Activated CD8-positive, alpha-beta memory T cell treated with anti-CD3 and anti-CD28 coated beads for 36 hours (primary cell): ENCODE measurements around the gene DTX4. TPM values are rescaled to one million over a fixed set of nuclear protein-coding genes. Genes with fewer than 3 reads are reported as not detected.

ENCODE experiments used
- CTCF ChIA-PET: fragments of 350-600 bp; sonication (Branson Sonifier 250); formaldehyde crosslinking; loops from one replicate; lab custom pipeline; 2021; ENCODE audit warnings: antibody characterized with exemption; lab: Charles Lee
- POLR2A ChIA-PET: fragments of 350-600 bp; sonication (Branson Sonifier 250); formaldehyde crosslinking; loops from one replicate; lab custom pipeline; 2021; ENCODE audit warnings: antibody characterized with exemption; lab: Charles Lee
- total RNA-seq, 2 experiments: library from RNA; stranded (reverse); gene quantifications; one replicate each; pipeline ENCODE4 v1.2.3, GENCODE V29; 2021

Gene DTX4
- total RNA-seq, 2 experiments from 2014 or later, result 0.08 TPM

DNA sequence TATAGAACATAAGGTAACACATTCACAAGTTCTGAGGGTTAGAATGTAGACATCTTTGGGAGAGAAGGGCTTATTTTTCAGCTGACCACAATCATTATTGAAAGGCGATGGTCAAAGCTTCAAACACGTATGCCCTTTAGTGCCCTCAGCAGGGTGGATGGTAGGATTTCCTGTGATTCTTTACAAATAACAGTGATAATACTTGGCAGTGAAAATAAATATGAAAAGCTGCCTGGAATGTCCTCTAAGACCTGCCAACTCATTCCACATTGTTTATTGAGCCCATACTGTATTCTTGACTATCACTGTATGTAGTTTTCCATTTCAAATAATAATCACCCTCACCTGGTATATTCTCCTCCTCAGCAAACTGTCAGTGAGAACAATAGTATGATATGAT, 54.5 kb downstream of the DTX4 start:
- ChIA-PET CTCF (no interaction called here), POLR2A (no interaction called here)

DNA sequence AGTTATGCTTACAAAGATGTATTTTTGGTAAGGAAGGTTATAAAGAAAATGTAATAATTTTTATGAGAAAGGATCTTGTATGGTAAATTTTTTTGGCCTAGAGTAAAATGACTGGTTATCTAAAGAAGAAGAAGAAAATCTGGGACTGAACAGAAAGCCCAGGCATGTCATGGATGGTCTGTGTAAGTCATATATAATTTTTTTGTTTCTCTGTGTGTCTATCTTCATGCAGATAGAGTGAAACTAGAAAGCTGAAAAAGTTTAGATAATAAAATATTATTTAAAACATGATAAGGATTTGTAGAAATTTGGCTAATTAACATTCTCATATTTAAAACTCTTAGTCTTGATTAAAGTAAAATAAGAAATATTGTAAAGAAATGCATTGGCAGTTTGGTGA, 68.4 kb downstream of the DTX4 start:
- ChIA-PET CTCF (no interaction called here), POLR2A (no interaction called here)

DNA sequence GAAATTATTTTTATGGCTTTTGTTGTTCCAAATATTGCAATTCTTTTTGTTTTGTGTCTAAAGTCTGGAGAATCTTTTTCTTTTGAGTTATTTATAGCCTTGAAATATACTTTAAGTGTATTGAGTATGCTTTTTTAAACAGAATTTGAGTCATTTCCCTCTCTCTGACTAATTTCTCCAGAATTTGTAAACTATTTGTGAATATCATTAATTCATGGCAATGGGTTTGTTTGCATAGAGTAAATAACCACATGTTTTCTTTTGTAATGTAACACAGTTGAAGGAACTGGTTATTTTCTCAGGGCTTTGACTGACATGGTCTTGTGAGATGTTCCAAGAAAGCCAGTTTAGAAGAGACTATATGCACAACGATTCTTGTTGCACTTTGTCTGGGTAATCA, 71.7 kb downstream of the DTX4 start:
- ChIA-PET POLR2A (no interaction called here), CTCF (no interaction called here)

DNA sequence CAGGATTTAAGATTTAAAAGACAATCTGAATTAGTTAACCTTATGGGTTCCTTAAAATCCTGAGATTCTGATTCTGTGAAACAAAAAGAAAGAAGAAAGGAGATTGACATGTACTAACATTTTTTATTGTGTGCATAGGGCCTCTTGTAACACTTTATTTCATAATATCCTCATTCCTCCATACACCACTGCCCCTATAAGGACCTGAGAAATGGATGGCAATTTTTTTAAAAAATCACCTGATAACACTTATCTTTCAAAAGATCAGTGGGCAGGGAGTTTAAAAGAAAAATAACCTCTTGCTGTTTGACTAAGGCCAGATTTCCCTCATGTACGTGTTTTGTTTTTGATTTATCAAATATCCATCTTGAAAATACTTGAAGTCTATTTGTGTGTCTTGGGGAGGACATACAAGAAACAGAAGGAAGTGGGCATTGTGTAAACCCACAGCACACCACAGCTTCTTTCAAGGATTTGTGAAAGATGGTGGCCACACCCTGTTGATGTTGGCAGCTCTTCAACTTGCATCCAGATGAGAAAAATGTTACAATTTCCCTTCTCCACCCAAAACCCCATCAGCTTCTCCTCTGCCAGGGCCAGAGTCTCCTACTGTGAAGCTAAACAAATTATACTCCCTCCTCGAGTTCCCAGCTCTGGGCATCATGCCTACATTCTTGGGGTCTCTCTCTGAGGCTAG, 75.7 kb downstream of the DTX4 start:
- POLR2A ChIA-PET, result no interaction called here
- CTCF ChIA-PET, result no interaction called here

DNA sequence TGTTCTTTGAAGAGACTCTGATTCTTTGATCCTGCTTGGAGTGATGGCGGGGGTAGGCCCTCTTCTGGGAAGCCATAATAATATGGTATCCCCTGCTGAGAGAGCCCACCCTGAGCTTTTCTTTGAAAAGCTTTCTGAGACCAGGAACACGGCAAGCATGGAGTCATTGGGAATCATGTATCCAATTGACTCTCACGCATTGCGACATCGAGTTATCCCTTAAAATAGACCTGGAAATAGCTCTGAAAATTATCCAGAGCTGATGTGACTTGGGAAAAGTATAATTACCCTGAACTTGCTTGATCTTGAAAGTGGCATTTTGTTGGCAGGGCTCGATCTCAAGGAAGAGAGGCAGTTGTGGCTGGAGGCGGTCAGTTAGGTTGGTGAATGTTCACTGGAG, 77.6 kb downstream of the DTX4 start:
- ChIA-PET CTCF (no interaction called here), POLR2A (no interaction called here)

DNA sequence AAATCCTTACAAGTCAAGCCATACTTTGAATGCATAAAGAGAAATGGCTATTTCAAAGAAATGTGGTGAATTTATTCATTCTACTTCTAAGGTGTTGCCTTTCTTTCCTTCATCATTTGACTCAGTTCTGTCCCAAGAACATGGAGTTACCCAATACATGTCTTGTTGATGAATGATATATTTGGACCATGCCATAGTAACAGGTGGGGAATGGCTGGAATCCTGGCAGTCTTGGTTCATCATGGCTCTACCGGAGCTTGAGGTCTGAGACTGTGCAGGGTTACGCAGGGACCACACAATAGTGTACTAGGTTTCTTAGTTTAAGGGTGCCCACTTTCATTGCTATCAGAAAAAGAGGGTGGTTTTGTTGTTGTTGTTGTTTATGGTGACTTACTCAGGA, 81.1 kb downstream of the DTX4 start:
- ChIA-PET POLR2A (no interaction called here), CTCF (no interaction called here)

DNA sequence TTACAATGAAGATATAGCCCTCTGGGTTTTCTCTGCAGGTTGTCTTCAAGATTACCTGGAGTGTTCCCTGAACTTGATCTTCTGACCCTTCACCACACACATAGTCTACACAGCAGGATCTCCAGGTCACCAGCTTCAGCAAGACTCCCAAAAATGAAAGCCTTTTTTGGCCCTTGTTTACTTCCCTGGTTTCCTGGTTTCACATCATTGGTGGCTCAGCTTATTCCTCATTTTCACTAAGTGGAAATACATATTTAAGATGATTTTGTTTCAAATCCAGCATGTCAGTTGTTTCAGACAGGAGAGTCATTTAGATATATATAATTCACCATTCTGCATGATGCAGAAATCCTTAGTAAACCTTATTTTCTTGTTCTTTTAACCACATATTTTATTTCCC, 82.4 kb downstream of the DTX4 start:
- ChIA-PET POLR2A (no interaction called here), CTCF (no interaction called here)

DNA sequence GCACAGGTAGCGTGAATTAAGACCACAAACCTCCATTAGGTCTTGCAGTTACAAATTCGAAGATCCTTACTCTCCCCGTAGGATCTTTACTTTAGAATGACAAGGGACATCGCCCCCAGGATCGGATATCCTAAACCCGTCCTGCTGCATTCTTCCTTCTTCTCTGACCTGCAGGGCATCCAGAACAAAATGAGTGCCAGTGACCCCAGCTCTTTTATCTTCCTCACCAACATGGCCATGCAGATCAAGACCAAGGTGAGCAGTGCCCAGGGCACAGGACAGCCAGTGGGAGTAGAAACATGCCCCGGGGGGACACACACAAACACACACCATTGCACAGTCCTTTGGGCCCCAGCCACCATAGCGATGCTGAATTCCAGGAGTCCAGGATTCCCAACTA, 83.3 kb downstream of the DTX4 start:
- ChIA-PET CTCF (no interaction called here), POLR2A (no interaction called here)

Other genes starting within 250 kb of the DTX4 start
- not detected for gene GLYATL1, start 232.6 kb upstream of the DTX4 start, total RNA-seq
- gene GLYATL1B, start 85.8 kb upstream of the DTX4 start, total RNA-seq, result not detected
- 10 to 100 TPM; 35.6 to 38.8 TPM for gene FAM111B, start 64.9 kb upstream of the DTX4 start, total RNA-seq
- gene FAM111A, start 29.3 kb upstream of the DTX4 start, total RNA-seq, result 10 to 100 TPM; 71.2 to 76.9 TPM
- not detected for gene MPEG1, start 40.8 kb downstream of the DTX4 start, total RNA-seq
- gene OR5AN1, start 186.8 kb downstream of the DTX4 start, total RNA-seq, result not detected